AG04450 (cell line): ENCODE measurements around the gene TCTN1. TPM values are rescaled to one million over a fixed set of nuclear protein-coding genes. Genes with fewer than 3 reads are reported as not detected.
A peak's percentile ranks its signal among the peaks of the same experiment; 100 is the strongest.
"Not testable (repeated sequence)": the region's sequence is repeated elsewhere in the genome, so short reads cannot be mapped to it uniquely, and the experiment has no call there.

Source experiments
- CTCF ChIA-PET: fragments of 300-600, 350-600 bp; formaldehyde crosslinking; extraction: SDS; loops from one replicate; lab custom pipeline; 2022; ENCODE audit warnings: antibody characterized with exemption, inconsistent platforms; lab: Charles Lee
- POLR2A ChIA-PET: fragments of 350-600 bp; formaldehyde crosslinking; extraction: SDS; loops from one replicate; lab custom pipeline; 2021; ENCODE audit warnings: antibody characterized with exemption, inconsistent platforms; lab: Yijun Ruan, JAX
- DNase-seq: peaks from one replicate; pipeline ENCODE4 v3.0.0-alpha.2; 2011; ENCODE audit warnings: low read depth, low spot score
- H3K27ac ChIP-seq: one replicate; pipeline ENCODE4 v1.5.1; 2012; ENCODE audit warnings: low read depth, low read length, control low read depth
- H3K27me3 ChIP-seq: one replicate; pipeline ENCODE4 v1.6.0; 2012; ENCODE audit warnings: low read length; ENCODE audit not compliant: control insufficient read depth, insufficient read depth
- H3K4me3 ChIP-seq: 2 replicates; pipeline ENCODE4 v1.5.1; 2011; ENCODE audit warnings: mild to moderate bottlenecking, low read depth, low read length, control low read depth
- H3K9me3 ChIP-seq: 2 replicates; pipeline ENCODE4 v1.5.1; 2012; ENCODE audit warnings: low read length; ENCODE audit not compliant: control insufficient read depth, insufficient read depth
- CTCF ChIP-seq: IDR thresholded peaks from 2 replicates; pipeline ENCODE4 v1.5.1; 2011; ENCODE audit warnings: low read depth, low read length, control low read depth, inconsistent platforms
- polyA plus RNA-seq: library from polyadenylated mRNA; depleted of rRNA; stranded (reverse); fragments of >200 nt; gene quantifications from 2 replicates; pipeline ENCODE4 v1.2.3, GENCODE V29; 2011

The TCTN1 gene
- polyA plus RNA-seq, 1 experiment: 35.4 TPM

- no peak for TF ChIP-seq CTCF
- no peaks in the 10 kb centered on the region for H3K9me3 ChIP-seq
- H3K27me3 ChIP-seq: no peaks in the 10 kb centered on the region
- H3K4me3 ChIP-seq: no peak overlapping the region
- ChIA-PET CTCF (interaction anchor here (5.5 to 10.1 kb wide), 2 partner anchors 91 to 129 kb away, joined by 84 to 369 read pairs; partner anchors contain the start of genes FAM216A, GPN3, RAD9B and VPS29), POLR2A (no interaction called here)
- no peak overlapping the region for H3K27ac ChIP-seq
- DNase-seq: no peak
Measured at GRCh38 chr12:110597885-110598284, 16.0 kb upstream of the TCTN1 start.

GRCh38 chr12:110599334-110599733 lies 14.6 kb upstream of the TCTN1 start:
- TF ChIP-seq CTCF: no peak
- Histone ChIP-seq H3K27ac (no peak overlapping the region), H3K9me3 (no peaks in the 10 kb centered on the region), H3K27me3 (no peaks in the 10 kb centered on the region), H3K4me3 (no peak overlapping the region)
- no peak for DNase-seq
- POLR2A ChIA-PET: interaction anchor here (1.6 to 3.3 kb wide), 2 partner anchors 131 to 149 kb away, joined by 4 to 16 read pairs; partner anchors contain the start of genes ARPC3, FAM216A and GPN3
- CTCF ChIA-PET: interaction anchor here (0.7 to 10.1 kb wide), 11 partner anchors 7 to 694 kb away, joined by 3 to 369 read pairs (median 35); partner anchors contain the start of genes ARPC3, FAM216A, GPN3 and RAD9B

GRCh38 chr12:110600254-110600653 lies 13.7 kb upstream of the TCTN1 start:
- no peak for DNase-seq
- Histone ChIP-seq H3K27me3 (no peaks in the 10 kb centered on the region), H3K9me3 (no peaks in the 10 kb centered on the region), H3K27ac (no peak overlapping the region), H3K4me3 (no peak overlapping the region)
- peak; percentile 49 for TF ChIP-seq CTCF
- CTCF ChIA-PET: interaction anchor here (0.5 to 10.1 kb wide), 23 partner anchors 8 to 288 kb away, joined by 3 to 369 read pairs (median 5); partner anchors contain the start of genes ARPC3, FAM216A, GPN3 and RAD9B
- POLR2A ChIA-PET: interaction anchor here (1.1 to 3.3 kb wide), 3 partner anchors 14 to 150 kb away, joined by 4 to 16 read pairs (median 6); partner anchors contain the start of genes ARPC3, FAM216A, GPN3 and TCTN1

- H3K27me3 ChIP-seq, H3K27ac ChIP-seq, H3K9me3 ChIP-seq, DNase-seq, H3K4me3 ChIP-seq: not testable (repeated sequence)
- ChIA-PET CTCF (interaction anchor here (0.6 to 10.1 kb wide), 49 partner anchors 9 to 749 kb away, joined by 3 to 369 read pairs (median 4); partner anchors contain the start of genes ARPC3, FAM216A, GPN3 and RAD9B), POLR2A (interaction anchor here (1.3 to 3.3 kb wide), 2 partner anchors 134 to 152 kb away, joined by 8 to 16 read pairs; partner anchors contain the start of genes ARPC3, FAM216A and GPN3)
- TF ChIP-seq CTCF: peak; percentile 72
Measured at GRCh38 chr12:110602085-110602814, 11.7 kb upstream of the TCTN1 start.

GRCh38 chr12:110606253-110606611 lies 7.7 kb upstream of the TCTN1 start:
- ChIA-PET CTCF (interaction anchor here (10.1 kb wide), 1 partner anchor 99 kb away, joined by 369 read pairs; the partner anchor contains the start of genes RAD9B and VPS29), POLR2A (no interaction called here)
- Histone ChIP-seq H3K27me3 (no peaks in the 10 kb centered on the region), H3K27ac (no peak overlapping the region), H3K4me3 (no peak overlapping the region), H3K9me3 (no peaks in the 10 kb centered on the region)
- no peak for TF ChIP-seq CTCF
- DNase-seq: no peak
